ENCODE measurements around the gene RNF213.

Gene RNF213

DNA sequence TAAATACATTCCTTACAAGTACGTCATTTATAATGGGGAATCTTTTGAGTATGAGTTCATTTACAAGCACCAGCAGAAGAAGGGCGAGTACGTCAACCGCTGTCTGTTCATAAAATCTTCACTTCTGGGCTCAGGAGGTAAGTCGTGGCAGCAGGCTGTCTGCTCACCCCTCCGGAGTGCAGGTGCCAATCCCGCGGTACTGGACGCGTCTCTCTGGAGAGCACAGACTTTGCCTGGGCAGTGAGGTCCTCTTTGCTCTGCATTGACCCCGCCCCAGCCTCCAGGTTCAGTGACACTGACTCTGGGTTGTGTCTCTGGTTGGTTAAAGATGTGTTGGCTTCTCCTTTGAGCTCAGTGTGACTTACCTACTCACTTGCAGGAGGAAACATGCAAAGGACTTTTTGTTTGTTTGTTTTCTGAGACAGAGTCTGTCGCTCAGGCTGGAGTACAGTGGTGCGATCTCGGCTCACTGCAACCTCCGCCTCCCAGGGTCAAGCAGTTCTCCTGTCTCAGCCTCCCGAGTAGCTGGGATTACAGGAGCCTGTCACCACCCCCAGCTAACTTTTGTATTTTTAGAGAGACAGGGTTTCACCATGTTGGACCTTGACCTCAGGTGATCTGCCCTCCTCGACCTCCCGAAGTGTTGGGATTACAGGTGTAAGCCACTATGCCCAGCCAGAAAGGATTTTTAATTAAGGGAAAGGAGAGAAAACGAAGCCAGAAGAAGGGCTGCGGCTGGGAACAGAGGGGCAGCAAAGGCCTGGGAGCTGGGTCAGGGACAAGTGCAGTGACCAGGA, 31.2 kb downstream of the RNF213 start:
- peaks cover 23% of the 10 kb centered on the region; the same call in 1 of the 2 replicates for H3K36me3 ChIP-seq (ENCODE audit: insufficient read depth, low read length)
- H3K79me2 ChIP-seq (ENCODE audit: insufficient read depth, low read length): no peaks in the 10 kb centered on the region
- no peaks in the 10 kb centered on the region for H3K9me2 ChIP-seq (ENCODE audit: low read depth, low read length)
- H3K9me3 ChIP-seq (ENCODE audit: low read length): no peaks in the 10 kb centered on the region
- H3F3A ChIP-seq (ENCODE audit: insufficient read depth, low read length): no peaks in the 10 kb centered on the region
- H3K4me1 ChIP-seq (ENCODE audit: insufficient read depth, low read length, severe bottlenecking): no peaks in the 10 kb centered on the region
- TF ChIP-seq, protein P1, sequence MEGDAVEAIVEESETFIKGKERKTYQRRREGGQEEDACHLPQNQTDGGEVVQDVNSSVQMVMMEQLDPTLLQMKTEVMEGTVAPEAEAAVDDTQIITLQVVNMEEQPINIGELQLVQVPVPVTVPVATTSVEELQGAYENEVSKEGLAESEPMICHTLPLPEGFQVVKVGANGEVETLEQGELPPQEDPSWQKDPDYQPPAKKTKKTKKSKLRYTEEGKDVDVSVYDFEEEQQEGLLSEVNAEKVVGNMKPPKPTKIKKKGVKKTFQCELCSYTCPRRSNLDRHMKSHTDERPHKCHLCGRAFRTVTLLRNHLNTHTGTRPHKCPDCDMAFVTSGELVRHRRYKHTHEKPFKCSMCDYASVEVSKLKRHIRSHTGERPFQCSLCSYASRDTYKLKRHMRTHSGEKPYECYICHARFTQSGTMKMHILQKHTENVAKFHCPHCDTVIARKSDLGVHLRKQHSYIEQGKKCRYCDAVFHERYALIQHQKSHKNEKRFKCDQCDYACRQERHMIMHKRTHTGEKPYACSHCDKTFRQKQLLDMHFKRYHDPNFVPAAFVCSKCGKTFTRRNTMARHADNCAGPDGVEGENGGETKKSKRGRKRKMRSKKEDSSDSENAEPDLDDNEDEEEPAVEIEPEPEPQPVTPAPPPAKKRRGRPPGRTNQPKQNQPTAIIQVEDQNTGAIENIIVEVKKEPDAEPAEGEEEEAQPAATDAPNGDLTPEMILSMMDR (IDR thresholded peaks at IDR 0.05; ENCODE audit: low read length): no peak
- TF ChIP-seq EZH2 (IDR thresholded peaks at IDR 0.05; ENCODE audit: borderline replicate concordance, low read length): no peak
- no peaks in the 10 kb centered on the region for H3K27me3 ChIP-seq (ENCODE audit: insufficient read depth, low read length)
- no peak overlapping the region for H3K4me3 ChIP-seq (ENCODE audit: low read depth, low read length, poor library complexity, severe bottlenecking)
- H2AFZ ChIP-seq (ENCODE audit: low read length): no peak overlapping the region
- no peak overlapping the region for H3K9ac ChIP-seq (ENCODE audit: low read length)
- no peak overlapping the region for H3K27ac ChIP-seq (ENCODE audit: low read depth, low read length, poor library complexity, severe bottlenecking)
- no peaks in the 10 kb centered on the region for H4K20me1 ChIP-seq (ENCODE audit: insufficient read depth, low read length)
- H3K4me2 ChIP-seq (ENCODE audit: low read length): no peak overlapping the region

DNA sequence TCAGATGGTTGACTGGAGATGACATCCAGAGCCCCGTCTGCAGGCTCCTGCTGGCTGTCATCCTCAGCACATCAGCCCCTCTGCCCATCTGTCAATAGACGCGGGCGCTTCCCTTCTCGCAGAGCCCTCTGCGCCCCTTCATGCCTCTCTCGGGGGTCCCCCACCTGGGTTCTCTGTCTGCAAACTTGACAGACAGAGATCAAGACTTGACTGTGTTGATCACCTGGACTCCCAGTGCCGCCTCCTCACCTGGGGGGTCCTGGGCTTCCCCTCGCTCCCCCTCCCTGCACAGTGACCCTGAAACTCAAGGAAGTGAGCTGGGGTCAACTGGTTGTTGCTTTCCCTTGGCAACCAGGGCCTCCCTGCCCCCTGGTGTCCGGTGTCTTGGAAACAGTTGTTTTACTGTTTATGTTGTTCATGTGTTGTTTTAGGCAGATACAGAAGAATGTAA, 31.9 kb downstream of the RNF213 start:
- Histone ChIP-seq H3K4me3 (ENCODE audit: low read depth, low read length, poor library complexity, severe bottlenecking) (no peak overlapping the region), H3K9me2 (ENCODE audit: low read depth, low read length) (no peaks in the 10 kb centered on the region), H4K20me1 (ENCODE audit: insufficient read depth, low read length) (no peaks in the 10 kb centered on the region), H3K9ac (ENCODE audit: low read length) (no peak overlapping the region), H3K27me3 (ENCODE audit: insufficient read depth, low read length) (no peaks in the 10 kb centered on the region), H3K9me3 (ENCODE audit: low read length) (no peaks in the 10 kb centered on the region), H2AFZ (ENCODE audit: low read length) (no peak overlapping the region), H3K27ac (ENCODE audit: low read depth, low read length, poor library complexity, severe bottlenecking) (no peak overlapping the region), H3K4me2 (ENCODE audit: low read length) (no peak overlapping the region), H3K36me3 (ENCODE audit: insufficient read depth, low read length) (peaks cover 23% of the 10 kb centered on the region; the same call in 1 of the 2 replicates), H3K4me1 (ENCODE audit: insufficient read depth, low read length, severe bottlenecking) (no peaks in the 10 kb centered on the region), H3F3A (ENCODE audit: insufficient read depth, low read length) (no peaks in the 10 kb centered on the region), H3K79me2 (ENCODE audit: insufficient read depth, low read length) (no peaks in the 10 kb centered on the region)
- TF ChIP-seq, protein P1 (IDR thresholded peaks at IDR 0.05; ENCODE audit: low read length): no peak
- TF ChIP-seq EZH2 (IDR thresholded peaks at IDR 0.05; ENCODE audit: borderline replicate concordance, low read length): no peak

DNA sequence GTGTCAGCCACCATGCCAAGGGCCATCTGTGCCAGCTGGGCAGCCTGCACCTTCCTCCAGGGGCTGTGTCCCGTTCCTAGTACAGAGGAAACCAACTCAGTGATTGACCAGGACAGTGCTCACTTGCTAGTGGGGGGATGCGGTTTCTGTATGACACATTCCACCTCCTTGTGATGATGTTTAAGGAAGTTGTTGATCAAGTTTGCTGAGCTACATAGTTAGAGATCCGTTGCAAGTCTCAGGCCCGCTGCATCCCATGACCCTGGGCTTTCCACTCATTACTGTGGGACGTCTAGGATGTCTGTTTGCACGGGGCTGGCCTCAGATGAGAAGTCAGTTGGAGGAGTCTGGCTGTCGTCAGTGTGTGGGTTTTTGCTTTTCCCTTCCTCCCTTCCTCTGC, 33.6 kb downstream of the RNF213 start:
- H3K4me3 ChIP-seq (ENCODE audit: low read depth, low read length, poor library complexity, severe bottlenecking): no peak overlapping the region
- H3K9ac ChIP-seq (ENCODE audit: low read length): no peak overlapping the region
- no peaks in the 10 kb centered on the region for H3K4me1 ChIP-seq (ENCODE audit: insufficient read depth, low read length, severe bottlenecking)
- H3K36me3 ChIP-seq (ENCODE audit: insufficient read depth, low read length): peaks cover 23% of the 10 kb centered on the region; the same call in 1 of the 2 replicates
- H3K79me2 ChIP-seq (ENCODE audit: insufficient read depth, low read length): no peaks in the 10 kb centered on the region
- TF ChIP-seq EZH2 (IDR thresholded peaks at IDR 0.05; ENCODE audit: borderline replicate concordance, low read length): no peak
- TF ChIP-seq, protein P1 (IDR thresholded peaks at IDR 0.05; ENCODE audit: low read length): no peak
- no peaks in the 10 kb centered on the region for H3F3A ChIP-seq (ENCODE audit: insufficient read depth, low read length)
- no peak overlapping the region for H3K27ac ChIP-seq (ENCODE audit: low read depth, low read length, poor library complexity, severe bottlenecking)
- H3K4me2 ChIP-seq (ENCODE audit: low read length): no peak overlapping the region
- H3K9me3 ChIP-seq (ENCODE audit: low read length): no peaks in the 10 kb centered on the region
- H3K27me3 ChIP-seq (ENCODE audit: insufficient read depth, low read length): no peaks in the 10 kb centered on the region
- no peak overlapping the region for H2AFZ ChIP-seq (ENCODE audit: low read length)
- no peaks in the 10 kb centered on the region for H3K9me2 ChIP-seq (ENCODE audit: low read depth, low read length)
- H4K20me1 ChIP-seq (ENCODE audit: insufficient read depth, low read length): no peaks in the 10 kb centered on the region
